Naive thymus-derived CD4-positive, alpha-beta T cell (primary cell): Measurements from ENCODE around the gene DAAM2. TPM values are rescaled to one million over a fixed set of nuclear protein-coding genes. Genes with fewer than 3 reads are reported as not detected.
A peak's percentile ranks its signal among the peaks of the same experiment; 100 is the strongest.

Experiments used
- ATAC-seq: fragments of 150-1000 bp; cut with Tn5 transposase; 2 replicates; pipeline ENCODE4 v1.10.0; 2021; ENCODE audit warnings: mild to moderate bottlenecking, moderate library complexity
- CTCF ChIA-PET: fragments of 350-600 bp; sonication (Branson Sonifier 250); formaldehyde crosslinking; loops from one replicate; lab custom pipeline; 2021; ENCODE audit warnings: antibody characterized with exemption; lab: Charles Lee
- POLR2A ChIA-PET: fragments of 350-600 bp; sonication (Branson Sonifier 250); formaldehyde crosslinking; loops from one replicate; lab custom pipeline; 2021; ENCODE audit warnings: antibody characterized with exemption, inconsistent platforms; lab: Charles Lee
- DNase-seq, 9 donors: peaks; one replicate each; pipeline versions ENCODE4 v3.0.0 to v3.0.0-alpha.2; 2020 to 2022; ENCODE audit warnings: mixed read lengths in 1 of 9
- H3K27ac ChIP-seq: one replicate; pipeline ENCODE4 v1.7.0; 2013; ENCODE audit warnings: mild to moderate bottlenecking, low read depth, low read length, moderate library complexity
- H3K27me3 ChIP-seq, 2 donors: one replicate each; pipeline ENCODE4 v1.7.0; 2013; ENCODE audit warnings: low read length in 2 of 2, mild to moderate bottlenecking in 2 of 2, moderate library complexity in 2 of 2; ENCODE audit not compliant: control insufficient read depth in 2 of 2, insufficient read depth in 2 of 2
- H3K36me3 ChIP-seq, 3 experiments: 1 replicate in 2 of 3; 2 replicates in 1 of 3; pipeline ENCODE4 v1.7.0; 2013; ENCODE audit warnings: low read length in 3 of 3, mild to moderate bottlenecking in 3 of 3, moderate library complexity in 1 of 3; ENCODE audit not compliant: insufficient read depth in 3 of 3, control insufficient read depth in 2 of 3
- H3K4me1 ChIP-seq, 2 donors: one replicate each; pipeline ENCODE4 v1.7.0; 2013; ENCODE audit warnings: low read length in 2 of 2, mild to moderate bottlenecking in 2 of 2, moderate library complexity in 1 of 2; ENCODE audit not compliant: control insufficient read depth in 2 of 2, insufficient read depth in 2 of 2
- H3K4me3 ChIP-seq: 2 replicates; pipeline ENCODE4 v1.7.0; 2013; ENCODE audit warnings: mild to moderate bottlenecking, low read length
- H3K9me3 ChIP-seq, 3 experiments: 1 replicate in 2 of 3; 2 replicates in 1 of 3; pipeline ENCODE4 v1.7.0; 2013; ENCODE audit warnings: low read length in 3 of 3; ENCODE audit not compliant: control insufficient read depth in 2 of 3
- H3K27ac Mint-ChIP-seq, 9 donors: one replicate each; pipeline ENCODE4 v1.8.0; 2020 to 2022; ENCODE audit warnings: mixed read lengths in 9 of 9, mild to moderate bottlenecking in 8 of 9, moderate library complexity in 5 of 9, inconsistent platforms in 2 of 9
- H3K27me3 Mint-ChIP-seq, 5 donors: one replicate each; pipeline ENCODE4 v1.8.0; 2021 to 2022; ENCODE audit warnings: mixed read lengths in 5 of 5, mild to moderate bottlenecking in 1 of 5
- H3K36me3 Mint-ChIP-seq, 5 donors: one replicate each; pipeline ENCODE4 v1.8.0; 2020 to 2022; ENCODE audit warnings: mixed read lengths in 5 of 5, mild to moderate bottlenecking in 3 of 5, inconsistent platforms in 1 of 5
- H3K4me1 Mint-ChIP-seq, 7 donors: one replicate each; pipeline ENCODE4 v1.8.0; 2020 to 2022; ENCODE audit warnings: mixed read lengths in 7 of 7, mild to moderate bottlenecking in 3 of 7, inconsistent platforms in 1 of 7
- H3K4me3 Mint-ChIP-seq, 10 donors: one replicate each; pipeline ENCODE4 v1.8.0; 2020 to 2022; ENCODE audit warnings: mild to moderate bottlenecking in 10 of 10, mixed read lengths in 10 of 10, moderate library complexity in 6 of 10, inconsistent platforms in 2 of 10
- H3K9me3 Mint-ChIP-seq, 11 donors: one replicate each; pipeline ENCODE4 v1.8.0; 2020 to 2022; ENCODE audit warnings: mixed read lengths in 11 of 11, mild to moderate bottlenecking in 4 of 11, inconsistent platforms in 1 of 11, moderate library complexity in 1 of 11
- intact Hi-C, 2 donors: fragments of 100-400 bp; cut with micrococcal nuclease; formaldehyde crosslinking; loops; one replicate each; pipeline ENCODE4 v1.15.1; 2023
- polyA plus RNA-seq, 2 donors: library from polyadenylated mRNA; unstranded; fragments of 300-500 nt; fragmentation: Illumina TruSeq; gene quantifications; one replicate each; pipeline ENCODE4 v1.2.3, GENCODE V29; 2021
- total RNA-seq, 6 experiments: library from RNA in 5 of 6; stranded (reverse) in 5 of 6; gene quantifications; 1 replicate in 5 of 6; 2 replicates in 1 of 6; pipeline ENCODE4 v1.2.3 and lab custom pipeline; 2021 to 2026

DAAM2 gene
- total and polyA plus RNA-seq, 7 experiments from 2014 or later = not detected

- no peaks in the 10 kb centered on the region for H3K27me3 ChIP-seq
- no peak for ATAC-seq
- no peaks in the 10 kb centered on the region for H3K9me3 Mint-ChIP-seq
- H3K4me1 ChIP-seq = no peaks in the 10 kb centered on the region
- H3K27ac ChIP-seq = no peak overlapping the region
- peaks cover 0 to 16% (median 15%) of the 10 kb centered on the region in 5 donors for H3K27me3 Mint-ChIP-seq
- H3K36me3 ChIP-seq = no peaks in the 10 kb centered on the region
- H3K4me1 Mint-ChIP-seq = no peaks in the 10 kb centered on the region
- intact Hi-C loops = no loop called here
- no peak overlapping the region for H3K4me3 Mint-ChIP-seq
- H3K27ac Mint-ChIP-seq = no peak overlapping the region
- DNase-seq = no peak
- no peaks in the 10 kb centered on the region for H3K9me3 ChIP-seq
- H3K36me3 Mint-ChIP-seq = no peaks in the 10 kb centered on the region
- ChIA-PET CTCF (no interaction called here), POLR2A (no interaction called here)
- H3K4me3 ChIP-seq = no peak overlapping the region
Measured at GRCh38 chr6:39897698-39898097, 105.5 kb downstream of the DAAM2 start.

DNA sequence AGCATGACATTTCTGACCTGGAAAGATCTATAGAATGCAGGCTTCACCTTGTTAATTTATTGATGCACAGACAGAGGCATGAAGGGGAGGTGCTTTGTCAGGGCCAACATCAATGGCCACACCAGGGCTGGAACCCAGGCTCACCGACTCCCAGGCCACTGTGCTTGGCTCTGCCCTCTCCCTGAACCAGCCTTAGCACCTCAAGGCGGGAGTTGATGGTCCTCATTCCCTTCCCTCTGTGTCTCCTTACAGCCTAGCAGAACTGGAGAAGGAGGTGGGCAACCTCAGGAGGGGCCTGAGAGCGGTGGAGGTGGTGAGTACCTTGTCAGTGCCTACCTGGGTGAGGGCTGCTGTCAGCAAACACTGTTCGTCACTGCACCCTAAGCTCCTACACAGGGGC lies 106.4 kb downstream of the DAAM2 start:
- H3K4me3 ChIP-seq = no peak overlapping the region
- no peaks in the 10 kb centered on the region for H3K36me3 ChIP-seq
- Mint-ChIP-seq H3K4me3 (no peak overlapping the region), H3K4me1 (no peaks in the 10 kb centered on the region), H3K27me3 (peaks cover 0 to 16% (median 15%) of the 10 kb centered on the region in 5 donors), H3K9me3 (no peaks in the 10 kb centered on the region), H3K27ac (no peak overlapping the region), H3K36me3 (no peaks in the 10 kb centered on the region)
- DNase-seq (no peak), ATAC-seq (peak; percentile 5)
- ChIA-PET POLR2A (no interaction called here), CTCF (no interaction called here)
- H3K4me1 ChIP-seq = no peaks in the 10 kb centered on the region
- intact Hi-C loops = no loop called here
- H3K27me3 ChIP-seq = no peaks in the 10 kb centered on the region
- H3K9me3 ChIP-seq = no peaks in the 10 kb centered on the region
- H3K27ac ChIP-seq = no peak overlapping the region

- Mint-ChIP-seq H3K4me3 (no peak overlapping the region), H3K9me3 (no peaks in the 10 kb centered on the region), H3K27me3 (peaks cover 0 to 16% (median 15%) of the 10 kb centered on the region in 5 donors), H3K36me3 (no peaks in the 10 kb centered on the region), H3K4me1 (no peaks in the 10 kb centered on the region), H3K27ac (no peak overlapping the region)
- H3K4me3 ChIP-seq = no peak overlapping the region
- CTCF ChIA-PET = no interaction called here
- POLR2A ChIA-PET = no interaction called here
- H3K27ac ChIP-seq = no peak overlapping the region
- H3K4me1 ChIP-seq = no peaks in the 10 kb centered on the region
- DNase-seq (no peak), ATAC-seq (no peak)
- intact Hi-C loops = no loop called here
- no peaks in the 10 kb centered on the region for H3K9me3 ChIP-seq
- H3K27me3 ChIP-seq = no peaks in the 10 kb centered on the region
- H3K36me3 ChIP-seq = no peaks in the 10 kb centered on the region
Measured at GRCh38 chr6:39899554-39900295, 107.5 kb downstream of the DAAM2 start.

- Mint-ChIP-seq H3K27ac (no peak overlapping the region), H3K4me3 (no peak overlapping the region), H3K4me1 (no peaks in the 10 kb centered on the region), H3K9me3 (no peaks in the 10 kb centered on the region), H3K36me3 (no peaks in the 10 kb centered on the region), H3K27me3 (peaks cover 0 to 16% (median 15%) of the 10 kb centered on the region in 5 donors)
- Histone ChIP-seq H3K4me3 (no peak overlapping the region), H3K9me3 (no peaks in the 10 kb centered on the region), H3K36me3 (no peaks in the 10 kb centered on the region), H3K4me1 (no peaks in the 10 kb centered on the region), H3K27ac (no peak overlapping the region), H3K27me3 (no peaks in the 10 kb centered on the region)
- intact Hi-C loops = no loop called here
- ATAC-seq (no peak), DNase-seq (no peak)
- ChIA-PET CTCF (no interaction called here), POLR2A (no interaction called here)
Measured at GRCh38 chr6:39901116-39901655, 109.0 kb downstream of the DAAM2 start.

- Mint-ChIP-seq H3K27ac (no peak overlapping the region), H3K9me3 (no peaks in the 10 kb centered on the region), H3K4me3 (no peak overlapping the region), H3K27me3 (peaks cover 0 to 16% (median 15%) of the 10 kb centered on the region in 5 donors), H3K4me1 (no peaks in the 10 kb centered on the region), H3K36me3 (no peaks in the 10 kb centered on the region)
- no peak overlapping the region for H3K27ac ChIP-seq
- intact Hi-C loops = no loop called here
- no peaks in the 10 kb centered on the region for H3K4me1 ChIP-seq
- ChIA-PET POLR2A (no interaction called here), CTCF (no interaction called here)
- H3K9me3 ChIP-seq = no peaks in the 10 kb centered on the region
- no peaks in the 10 kb centered on the region for H3K36me3 ChIP-seq
- no peaks in the 10 kb centered on the region for H3K27me3 ChIP-seq
- ATAC-seq (no peak), DNase-seq (no peak)
- no peak overlapping the region for H3K4me3 ChIP-seq
Measured at GRCh38 chr6:39901670-39902069, 109.5 kb downstream of the DAAM2 start.

- Histone ChIP-seq H3K27me3 (no peaks in the 10 kb centered on the region), H3K27ac (no peak overlapping the region), H3K4me1 (no peaks in the 10 kb centered on the region), H3K36me3 (no peaks in the 10 kb centered on the region), H3K9me3 (no peaks in the 10 kb centered on the region), H3K4me3 (no peak overlapping the region)
- Mint-ChIP-seq H3K36me3 (no peaks in the 10 kb centered on the region), H3K4me1 (no peaks in the 10 kb centered on the region), H3K9me3 (no peaks in the 10 kb centered on the region), H3K4me3 (no peak overlapping the region), H3K27me3 (peaks cover 0 to 12% (median 11%) of the 10 kb centered on the region in 5 donors), H3K27ac (no peak overlapping the region)
- no peak for ATAC-seq
- ChIA-PET CTCF (no interaction called here), POLR2A (no interaction called here)
- no peak for DNase-seq
- intact Hi-C loops = no loop called here
Measured at GRCh38 chr6:39902136-39902535, 110.0 kb downstream of the DAAM2 start.
